ENCODE data around the gene AHCYL2.
"Not testable (repeated sequence)": the region's sequence is repeated elsewhere in the genome, so short reads cannot be mapped to it uniquely, and the experiment has no call there.

AHCYL2 gene

DNA sequence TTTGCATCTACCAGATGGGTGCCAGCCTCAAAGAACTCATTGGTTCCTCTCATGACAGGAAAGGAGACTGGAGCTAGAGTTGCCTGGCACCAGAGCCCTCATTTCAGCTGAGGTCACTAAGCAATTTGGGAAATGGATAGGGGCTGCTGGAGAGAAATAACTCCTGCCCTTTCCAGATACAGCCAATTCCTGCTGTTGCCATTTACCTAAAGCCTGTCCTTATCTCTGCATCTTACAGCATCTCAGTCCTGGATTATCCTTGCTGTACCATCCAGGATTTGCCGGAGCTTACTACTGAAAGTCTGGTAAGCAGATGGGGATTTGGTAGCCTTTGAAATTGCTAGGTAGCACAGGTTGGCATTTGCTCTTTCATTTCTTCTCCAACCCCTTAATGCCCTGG, 245.6 kb downstream of the AHCYL2 start:
- no peak overlapping the region for H2AFZ ChIP-seq (ENCODE audit: low read length)
- no peaks in the 10 kb centered on the region for H3K9me3 ChIP-seq (ENCODE audit: insufficient read depth, low read depth, low read length)
- H3K4me3 ChIP-seq (ENCODE audit: low read length, poor library complexity, severe bottlenecking) = no peak overlapping the region
- no peaks in the 10 kb centered on the region for H3K9me2 ChIP-seq (replicated peaks; ENCODE audit: low read depth, low read length)
- H3K4me1 ChIP-seq (ENCODE audit: insufficient read depth, low read length, poor library complexity, severe bottlenecking) = no peaks in the 10 kb centered on the region
- no peaks in the 10 kb centered on the region for H3F3A ChIP-seq (ENCODE audit: low read depth)
- H3K27me3 ChIP-seq (ENCODE audit: insufficient read depth, low read length, poor library complexity, severe bottlenecking) = no peaks in the 10 kb centered on the region
- H3K4me2 ChIP-seq (ENCODE audit: low read depth, low read length, poor library complexity, severe bottlenecking) = no peak overlapping the region
- no peaks in the 10 kb centered on the region for H3K79me2 ChIP-seq (ENCODE audit: insufficient read depth, low read length)
- no peaks in the 10 kb centered on the region for H3K36me3 ChIP-seq (ENCODE audit: insufficient read depth, low read length)
- H3K9ac ChIP-seq (ENCODE audit: low read depth, low read length, poor library complexity, severe bottlenecking) = no peak overlapping the region
- TF ChIP-seq CTCF (conservative IDR thresholded peaks at IDR 0.05; ENCODE audit: low read length) (no peak), EZH2phosphoT487 (IDR thresholded peaks at IDR 0.05; ENCODE audit: borderline replicate concordance) (no peak)
- no peaks in the 10 kb centered on the region for H4K20me1 ChIP-seq (ENCODE audit: insufficient read depth, low read length, poor library complexity, severe bottlenecking)

DNA sequence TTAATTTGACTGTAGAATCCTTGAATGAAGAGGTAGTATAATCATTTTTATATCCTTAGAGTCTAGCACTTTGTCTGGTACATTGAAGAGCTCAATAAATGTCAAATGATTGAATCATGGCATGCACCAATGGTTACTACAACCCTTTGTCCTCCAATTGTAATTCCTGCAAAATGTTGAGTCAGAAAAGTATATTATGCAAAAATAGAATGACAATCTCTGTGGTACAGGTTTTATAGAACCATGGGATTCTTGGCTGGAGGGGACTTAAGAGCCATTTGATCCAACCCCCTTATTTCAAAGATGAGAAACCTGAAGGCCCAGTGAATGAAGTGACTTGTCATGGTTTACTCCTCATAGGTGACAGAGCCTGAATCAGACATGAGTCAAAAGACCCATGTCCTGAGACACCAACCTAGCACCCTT, 246.6 kb downstream of the AHCYL2 start:
- Histone ChIP-seq H3K9me3 (ENCODE audit: insufficient read depth, low read depth, low read length) (no peaks in the 10 kb centered on the region), H3K4me3 (ENCODE audit: low read length, poor library complexity, severe bottlenecking) (no peak overlapping the region), H3K36me3 (ENCODE audit: insufficient read depth, low read length) (no peaks in the 10 kb centered on the region), H3K79me2 (ENCODE audit: insufficient read depth, low read length) (no peaks in the 10 kb centered on the region), H3F3A (ENCODE audit: low read depth) (no peaks in the 10 kb centered on the region), H3K4me1 (ENCODE audit: insufficient read depth, low read length, poor library complexity, severe bottlenecking) (no peaks in the 10 kb centered on the region), H4K20me1 (ENCODE audit: insufficient read depth, low read length, poor library complexity, severe bottlenecking) (no peaks in the 10 kb centered on the region), H3K9me2 (replicated peaks; ENCODE audit: low read depth, low read length) (no peaks in the 10 kb centered on the region), H3K9ac (ENCODE audit: low read depth, low read length, poor library complexity, severe bottlenecking) (no peak overlapping the region), H3K27me3 (ENCODE audit: insufficient read depth, low read length, poor library complexity, severe bottlenecking) (no peaks in the 10 kb centered on the region), H2AFZ (ENCODE audit: low read length) (no peak overlapping the region), H3K4me2 (ENCODE audit: low read depth, low read length, poor library complexity, severe bottlenecking) (no peak overlapping the region)
- TF ChIP-seq EZH2phosphoT487 (IDR thresholded peaks at IDR 0.05; ENCODE audit: borderline replicate concordance) = no peak
- TF ChIP-seq CTCF (conservative IDR thresholded peaks at IDR 0.05; ENCODE audit: low read length) = no peak

- not testable (repeated sequence) for H3K9me2 ChIP-seq (replicated peaks; ENCODE audit: low read depth, low read length); H3K79me2 ChIP-seq (ENCODE audit: insufficient read depth, low read length); H2AFZ ChIP-seq (ENCODE audit: low read length); H3K27me3 ChIP-seq (ENCODE audit: insufficient read depth, low read length, poor library complexity, severe bottlenecking); H3K4me3 ChIP-seq (ENCODE audit: low read length, poor library complexity, severe bottlenecking); H3K4me2 ChIP-seq (ENCODE audit: low read depth, low read length, poor library complexity, severe bottlenecking); H4K20me1 ChIP-seq (ENCODE audit: insufficient read depth, low read length, poor library complexity, severe bottlenecking); H3K9ac ChIP-seq (ENCODE audit: low read depth, low read length, poor library complexity, severe bottlenecking); H3K4me1 ChIP-seq (ENCODE audit: insufficient read depth, low read length, poor library complexity, severe bottlenecking); H3F3A ChIP-seq (ENCODE audit: low read depth); H3K9me3 ChIP-seq (ENCODE audit: insufficient read depth, low read depth, low read length); H3K36me3 ChIP-seq (ENCODE audit: insufficient read depth, low read length)
Observed at GRCh38 chr7:129475931-129476330, 251.1 kb downstream of the AHCYL2 start.

DNA sequence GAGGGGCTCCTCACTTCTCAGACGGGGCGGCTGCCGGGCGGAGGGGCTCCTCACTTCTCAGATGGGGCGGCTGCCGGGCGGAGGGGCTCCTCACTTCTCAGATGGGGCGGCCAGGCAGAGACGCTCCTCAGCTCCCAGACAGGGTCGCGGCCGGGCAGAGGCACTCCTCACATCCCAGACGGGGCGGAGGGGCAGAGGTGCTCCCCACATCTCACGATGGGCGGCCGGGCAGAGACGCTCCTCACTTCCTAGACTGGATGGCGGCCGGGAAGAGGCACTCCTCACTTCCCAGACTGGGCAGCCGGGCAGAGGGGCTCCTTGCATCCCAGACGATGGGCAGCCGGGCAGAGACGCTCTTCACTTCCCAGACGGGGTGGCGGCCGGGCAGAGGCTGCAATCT, 251.6 kb downstream of the AHCYL2 start:
- H3K36me3 ChIP-seq (ENCODE audit: insufficient read depth, low read length); H3K4me3 ChIP-seq (ENCODE audit: low read length, poor library complexity, severe bottlenecking): not testable (repeated sequence)

More for the DNA sequence above, 251.6 kb downstream of the AHCYL2 start:
- H3K4me1 ChIP-seq (ENCODE audit: insufficient read depth, low read length, poor library complexity, severe bottlenecking); H3K4me2 ChIP-seq (ENCODE audit: low read depth, low read length, poor library complexity, severe bottlenecking); H3K9me3 ChIP-seq (ENCODE audit: insufficient read depth, low read depth, low read length); H3K9me2 ChIP-seq (replicated peaks; ENCODE audit: low read depth, low read length); H3K79me2 ChIP-seq (ENCODE audit: insufficient read depth, low read length); H3K27me3 ChIP-seq (ENCODE audit: insufficient read depth, low read length, poor library complexity, severe bottlenecking); H4K20me1 ChIP-seq (ENCODE audit: insufficient read depth, low read length, poor library complexity, severe bottlenecking); H2AFZ ChIP-seq (ENCODE audit: low read length); H3F3A ChIP-seq (ENCODE audit: low read depth); H3K9ac ChIP-seq (ENCODE audit: low read depth, low read length, poor library complexity, severe bottlenecking): not testable (repeated sequence)

Data from Loucy (cell line).